B cell (primary cell): Measurements from ENCODE around the gene GCNT3. TPM values are rescaled to one million over a fixed set of nuclear protein-coding genes. Genes with fewer than 3 reads are reported as not detected.

Experiments used
- ATAC-seq: fragments of 200-7000 bp; cut with Tn5 transposase; one replicate; pipeline ENCODE4 v1.10.0; 2021; ENCODE audit warnings: low read depth, mild to moderate bottlenecking, moderate number of reproducible peaks, moderate library complexity
- CTCF ChIA-PET: fragments of 350-600 bp; sonication (Branson Sonifier 250); formaldehyde crosslinking; loops from one replicate; lab custom pipeline; 2021; ENCODE audit warnings: antibody characterized with exemption, inconsistent platforms; lab: Charles Lee
- POLR2A ChIA-PET: fragments of 350-600 bp; sonication (Branson Sonifier 250); formaldehyde crosslinking; loops from one replicate; lab custom pipeline; 2021; ENCODE audit warnings: antibody characterized with exemption; lab: Charles Lee
- DNase-seq: peaks from one replicate; pipeline ENCODE4 v3.0.0; 2013
- H2AFZ ChIP-seq: 2 replicates; pipeline ENCODE4 v1.6.1; 2012; ENCODE audit warnings: mild to moderate bottlenecking, low read depth, low read length; ENCODE audit not compliant: insufficient read depth, poor library complexity, severe bottlenecking
- H3K27ac ChIP-seq, 2 donors: 1 replicate in 1 of 2; 2 replicates in 1 of 2; pipeline ENCODE4 v1.5.1; 2012 to 2013; ENCODE audit warnings: low read length in 2 of 2, mild to moderate bottlenecking in 2 of 2, moderate library complexity in 1 of 2
- H3K27me3 ChIP-seq, 4 experiments: fragments of 200-600 bp in 1 of 4; sonication (generic) in 1 of 4; replicated peaks in 1 of 4; 1 replicate in 2 of 4; 2 replicates in 2 of 4; pipeline versions ENCODE4 v1.6.1 to v1.7.0; 2013 to 2016; ENCODE audit warnings: low read length in 3 of 4, mild to moderate bottlenecking in 2 of 4, mixed read lengths in 1 of 4, moderate library complexity in 1 of 4; ENCODE audit not compliant: insufficient read depth in 4 of 4, control insufficient read depth in 3 of 4; ENCODE audit errors: control extremely low read depth in 1 of 4
- H3K36me3 ChIP-seq, 2 experiments: replicated peaks in 1 of 2; 1 replicate in 1 of 2; 2 replicates in 1 of 2; pipeline versions ENCODE4 v1.6.1 to v1.7.1; 2013; ENCODE audit warnings: low read length in 1 of 2; ENCODE audit not compliant: insufficient read depth in 2 of 2, control insufficient read depth in 1 of 2; ENCODE audit errors: control extremely low read depth in 1 of 2, extremely low read depth in 1 of 2
- H3K4me1 ChIP-seq, 2 donors: fragments of 200-600 bp in 1 of 2; sonication (generic) in 1 of 2; 1 replicate in 1 of 2; 2 replicates in 1 of 2; pipeline versions ENCODE4 v1.5.1 to v1.6.1; 2013 to 2017; ENCODE audit warnings: low read length in 2 of 2; ENCODE audit not compliant: control insufficient read depth in 2 of 2, insufficient read depth in 2 of 2
- H3K4me2 ChIP-seq: replicated peaks from 2 replicates; pipeline ENCODE3; 2012; ENCODE audit warnings: mild to moderate bottlenecking, low read depth, low read length; ENCODE audit not compliant: poor library complexity, severe bottlenecking
- H3K4me3 ChIP-seq, 5 experiments: fragments of 200-600 bp in 1 of 5; sonication (generic) in 1 of 5; 1 replicate in 3 of 5; 2 replicates in 2 of 5; pipeline versions ENCODE4 v1.5.1 to v1.7.0; 2011 to 2016; ENCODE audit warnings: low read length in 4 of 5, mild to moderate bottlenecking in 4 of 5, low read depth in 2 of 5, control low read depth in 1 of 5, moderate library complexity in 1 of 5; ENCODE audit not compliant: insufficient read depth in 1 of 5; ENCODE audit errors: control extremely low read depth in 1 of 5, extremely low read depth in 1 of 5
- H3K79me2 ChIP-seq: fragments of 200-600 bp; sonication (generic); one replicate; pipeline ENCODE4 v1.6.0; 2016; ENCODE audit warnings: low read length; ENCODE audit not compliant: control insufficient read depth, insufficient read depth
- H3K9ac ChIP-seq: fragments of 200-600 bp; sonication (generic); 2 replicates; pipeline ENCODE4 v1.6.1; 2017; ENCODE audit warnings: mild to moderate bottlenecking, low read length, moderate library complexity
- H3K9me3 ChIP-seq, 3 donors: one replicate each; pipeline versions ENCODE4 v1.6.1 to v1.7.1; 2013; ENCODE audit warnings: low read length in 2 of 3; ENCODE audit not compliant: control insufficient read depth in 2 of 3, insufficient read depth in 1 of 3; ENCODE audit errors: control extremely low read depth in 1 of 3
- H4K20me1 ChIP-seq: 2 replicates; pipeline ENCODE4 v1.6.0; 2012; ENCODE audit warnings: mild to moderate bottlenecking, low read length; ENCODE audit not compliant: insufficient read depth, control insufficient read depth, poor library complexity, severe bottlenecking
- H3K27ac Mint-ChIP-seq: one replicate; pipeline ENCODE4 v1.8.0; 2021; ENCODE audit warnings: mixed read lengths
- H3K27me3 Mint-ChIP-seq: one replicate; pipeline ENCODE4 v1.8.0; 2021; ENCODE audit warnings: mixed read lengths
- H3K4me1 Mint-ChIP-seq: one replicate; pipeline ENCODE4 v1.8.0; 2021; ENCODE audit warnings: mixed read lengths
- H3K4me3 Mint-ChIP-seq: one replicate; pipeline ENCODE4 v1.8.0; 2021; ENCODE audit warnings: mixed read lengths
- H3K9me3 Mint-ChIP-seq: one replicate; pipeline ENCODE4 v1.8.0; 2022; ENCODE audit warnings: mixed read lengths; ENCODE audit not compliant: insufficient read depth
- EZH2 ChIP-seq: IDR thresholded peaks from 2 replicates; pipeline ENCODE4 v1.6.1; 2012; ENCODE audit warnings: borderline replicate concordance, low read depth, mild to moderate bottlenecking, moderate library complexity, low read length; ENCODE audit not compliant: insufficient read depth, poor library complexity, severe bottlenecking
- WGBS: methylation state at CpG from one replicate; pipeline ENCODE4 v1.1.5; 2013; ENCODE audit warnings: missing lambda C conversion rate; ENCODE audit not compliant: insufficient coverage; 5-methylcytosine and 5-hydroxymethylcytosine counted together
- intact Hi-C: fragments of 100-400 bp; cut with micrococcal nuclease; formaldehyde crosslinking; loops from one replicate; pipeline ENCODE4 v1.10.0; 2022
- polyA plus RNA-seq: library from polyadenylated mRNA; depleted of rRNA; stranded (reverse); fragments of >200 nt; gene quantifications from 2 replicates; pipeline ENCODE4 v1.2.3, GENCODE V29; 2012
- total RNA-seq, 2 donors: library from RNA; stranded (reverse); fragments of 120-200 nt in 1 of 2; gene quantifications; 1 replicate in 1 of 2; 2 replicates in 1 of 2; pipeline versions ENCODE4 v1.2.3 to v1.2.4, GENCODE V29; 2013 to 2022
- TF ChIP-seq, protein P1 (sequence below): fragments of 200-600 bp; IDR thresholded peaks from one replicate; pipeline ENCODE4 v1.8.0; 2022; ENCODE audit warnings: antibody characterized with exemption, mild to moderate bottlenecking

GCNT3 gene
- total and polyA plus RNA-seq, 2 donors (not counting 1 experiment from before 2014, with no cell fraction given): not detected

DNA sequence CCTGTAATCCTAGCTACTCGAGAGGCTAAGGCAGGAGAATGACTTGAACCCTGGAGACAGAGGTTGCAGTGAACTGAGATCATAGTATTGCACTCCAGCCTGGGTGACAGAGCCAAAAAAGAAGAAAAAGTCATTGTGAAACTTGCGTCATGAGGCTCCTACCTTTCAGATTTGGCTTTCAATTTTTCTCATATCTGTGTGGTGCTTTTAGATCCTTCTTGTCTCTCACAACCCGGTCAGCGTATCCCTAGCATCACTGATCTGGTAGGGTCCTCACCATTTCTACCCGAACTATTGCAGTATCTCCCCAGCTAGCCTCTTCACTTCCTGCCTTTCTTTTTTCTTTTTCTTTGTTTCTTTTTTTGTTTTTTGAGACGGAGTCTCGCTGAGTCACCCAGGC lies 21.6 kb upstream of the GCNT3 start:
- Histone ChIP-seq H4K20me1 (no peaks in the 10 kb centered on the region), H3K9ac (no peak overlapping the region), H2AFZ (no peak overlapping the region), H3K79me2 (no peaks in the 10 kb centered on the region), H3K27ac (no peak overlapping the region), H3K27me3 (peaks cover 0 to 2% (median 0%) of the 10 kb centered on the region in 4 experiments), H3K4me1 (no peaks in the 10 kb centered on the region), H3K9me3 (no peaks in the 10 kb centered on the region), H3K4me3 (no peak overlapping the region), H3K36me3 (no peaks in the 10 kb centered on the region), H3K4me2 (no peak overlapping the region)
- Mint-ChIP-seq H3K27ac (no peak overlapping the region), H3K27me3 (peaks cover 12% of the 10 kb centered on the region), H3K4me3 (peak overlapping the region; percentile 34), H3K4me1 (peaks cover 6% of the 10 kb centered on the region), H3K9me3 (no peaks in the 10 kb centered on the region)
- DNase-seq (no peak), ATAC-seq (no peak)
- TF ChIP-seq, protein P1, sequence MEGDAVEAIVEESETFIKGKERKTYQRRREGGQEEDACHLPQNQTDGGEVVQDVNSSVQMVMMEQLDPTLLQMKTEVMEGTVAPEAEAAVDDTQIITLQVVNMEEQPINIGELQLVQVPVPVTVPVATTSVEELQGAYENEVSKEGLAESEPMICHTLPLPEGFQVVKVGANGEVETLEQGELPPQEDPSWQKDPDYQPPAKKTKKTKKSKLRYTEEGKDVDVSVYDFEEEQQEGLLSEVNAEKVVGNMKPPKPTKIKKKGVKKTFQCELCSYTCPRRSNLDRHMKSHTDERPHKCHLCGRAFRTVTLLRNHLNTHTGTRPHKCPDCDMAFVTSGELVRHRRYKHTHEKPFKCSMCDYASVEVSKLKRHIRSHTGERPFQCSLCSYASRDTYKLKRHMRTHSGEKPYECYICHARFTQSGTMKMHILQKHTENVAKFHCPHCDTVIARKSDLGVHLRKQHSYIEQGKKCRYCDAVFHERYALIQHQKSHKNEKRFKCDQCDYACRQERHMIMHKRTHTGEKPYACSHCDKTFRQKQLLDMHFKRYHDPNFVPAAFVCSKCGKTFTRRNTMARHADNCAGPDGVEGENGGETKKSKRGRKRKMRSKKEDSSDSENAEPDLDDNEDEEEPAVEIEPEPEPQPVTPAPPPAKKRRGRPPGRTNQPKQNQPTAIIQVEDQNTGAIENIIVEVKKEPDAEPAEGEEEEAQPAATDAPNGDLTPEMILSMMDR: no peak
- no peak for TF ChIP-seq EZH2
- intact Hi-C loops: no loop called here
- ChIA-PET POLR2A (no interaction called here), CTCF (no interaction called here)
- 63% methylated on average over 5 of the region's 7 CpGs for WGBS

DNA sequence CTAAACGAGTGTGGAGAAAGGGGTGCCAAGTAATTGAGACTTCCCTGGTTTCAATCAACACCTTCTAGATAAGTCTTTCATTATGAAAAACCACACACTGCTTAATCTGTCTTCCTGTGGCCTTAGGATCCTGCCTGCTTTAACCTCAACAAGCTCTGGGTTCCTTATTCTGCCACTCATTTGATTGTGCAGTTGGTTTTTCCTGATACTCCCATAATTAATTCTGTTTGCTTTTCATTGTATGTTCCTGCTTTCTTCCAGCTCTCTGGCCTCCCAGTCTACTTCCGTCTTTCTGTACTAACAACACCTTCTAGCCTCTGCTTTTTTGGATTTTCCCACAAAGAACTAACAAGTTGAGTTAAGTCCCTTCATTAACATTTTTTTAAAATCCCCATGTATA lies 20.2 kb upstream of the GCNT3 start:
- WGBS: no CpG with 5 or more reads among the region's 2 CpGs
- POLR2A ChIA-PET: interaction anchor here (0.7 kb wide), 1 partner anchor 17 kb away, joined by 3 read pairs; no protein-coding TSS in a partner anchor
- intact Hi-C loops: no loop called here

More for the DNA sequence above, 20.2 kb upstream of the GCNT3 start:
- Mint-ChIP-seq H3K27me3 (peaks cover 12% of the 10 kb centered on the region), H3K4me3 (no peak overlapping the region), H3K4me1 (peaks cover 6% of the 10 kb centered on the region), H3K9me3 (no peaks in the 10 kb centered on the region), H3K27ac (no peak overlapping the region)
- ATAC-seq (no peak), DNase-seq (no peak)
- no peak for TF ChIP-seq EZH2
- TF ChIP-seq, protein P1: no peak
- Histone ChIP-seq H3K4me3 (no peak overlapping the region), H2AFZ (no peak overlapping the region), H3K9me3 (no peaks in the 10 kb centered on the region), H4K20me1 (no peaks in the 10 kb centered on the region), H3K79me2 (no peaks in the 10 kb centered on the region), H3K4me2 (no peak overlapping the region), H3K27ac (no peak overlapping the region), H3K36me3 (no peaks in the 10 kb centered on the region), H3K27me3 (peaks cover 0 to 2% (median 0%) of the 10 kb centered on the region in 4 experiments), H3K4me1 (no peaks in the 10 kb centered on the region), H3K9ac (no peak overlapping the region)
- CTCF ChIA-PET: interaction anchor here (0.6 kb wide), 1 partner anchor 45 kb away, joined by 3 read pairs; no protein-coding TSS in a partner anchor
